SH-SY5Y (cell line): ENCODE data around the gene NUDC.

ENCODE experiments used
- GATA2 ChIP-seq: IDR thresholded peaks from 2 replicates; pipeline ENCODE4 v1.6.1; 2011; ENCODE audit warnings: mild to moderate bottlenecking, low read depth, low read length
- GATA3 ChIP-seq: IDR thresholded peaks from 2 replicates; pipeline ENCODE4 v1.6.1; 2011; ENCODE audit warnings: low read depth, mild to moderate bottlenecking, low read length, moderate library complexity

- TF ChIP-seq GATA2 (no peak), GATA3 (no peak)
These were observed 72.7 kb downstream of the NUDC start for GRCh38 chr1:26994020-26994786.
